NCI-H446 (cell line): Measurements from ENCODE around the gene DDX25.
"Not testable (repeated sequence)": the region's sequence is repeated elsewhere in the genome, so short reads cannot be mapped to it uniquely, and the experiment has no call there.

ENCODE experiments used
- DNase-seq, 2 experiments: peaks; one replicate each; lab custom pipeline; 2025; lab: John Stamatoyannopoulos, UW

Gene DDX25

GRCh38 chr11:125904678-125905077 lies 370 bp downstream of the DDX25 start:
- DNase-seq = no peak

GRCh38 chr11:125910226-125910849 lies 6.0 kb downstream of the DDX25 start:
- peak in 1 of 2 experiments; percentile 47 for DNase-seq

GRCh38 chr11:125914601-125915000 lies 10.3 kb downstream of the DDX25 start:
- DNase-seq = not testable (repeated sequence)

GRCh38 chr11:125916683-125917347 lies 12.5 kb downstream of the DDX25 start:
- no peak for DNase-seq

- DNase-seq = no peak
Measured at GRCh38 chr11:125918140-125918840, 14.0 kb downstream of the DDX25 start.

GRCh38 chr11:125921042-125921441 lies 16.7 kb downstream of the DDX25 start:
- DNase-seq = no peak

GRCh38 chr11:125922156-125922555 lies 17.8 kb downstream of the DDX25 start:
- DNase-seq = no peak

- DNase-seq = peak; percentile 67 to 87
Measured at GRCh38 chr11:125923012-125923579, 18.8 kb downstream of the DDX25 start.

GRCh38 chr11:125923633-125924032 lies 19.3 kb downstream of the DDX25 start:
- DNase-seq = no peak

- no peak for DNase-seq
Measured at GRCh38 chr11:125924384-125925007, 20.2 kb downstream of the DDX25 start.

GRCh38 chr11:125925247-125925740 lies 21.0 kb downstream of the DDX25 start:
- no peak for DNase-seq

- DNase-seq = no peak
Measured at GRCh38 chr11:125925804-125926203, 21.5 kb downstream of the DDX25 start.

- DNase-seq = no peak
Measured at GRCh38 chr11:125926682-125927081, 22.4 kb downstream of the DDX25 start.

GRCh38 chr11:125929445-125930075 lies 25.3 kb downstream of the DDX25 start:
- no peak for DNase-seq

GRCh38 chr11:125930076-125930450 lies 25.8 kb downstream of the DDX25 start:
- DNase-seq = no peak

- DNase-seq = no peak
Measured at GRCh38 chr11:125931116-125931515, 26.8 kb downstream of the DDX25 start.

- DNase-seq = no peak
Measured at GRCh38 chr11:125931668-125932067, 27.4 kb downstream of the DDX25 start.

- no peak for DNase-seq
Measured at GRCh38 chr11:125932301-125932700, 28.0 kb downstream of the DDX25 start.

GRCh38 chr11:125933030-125933813 lies 28.9 kb downstream of the DDX25 start:
- DNase-seq = no peak

GRCh38 chr11:125934473-125934872 lies 30.2 kb downstream of the DDX25 start:
- no peak for DNase-seq

- DNase-seq = no peak
Measured at GRCh38 chr11:125935056-125935455, 30.7 kb downstream of the DDX25 start.
